ENCODE results near the gene ATP2B1.

Gene ATP2B1

GRCh38 chr12:89750389-89751351 is 42.0 kb upstream of the ATP2B1 start:
- Histone ChIP-seq H3K27me3 (ENCODE audit: insufficient read depth, low read depth, severe bottlenecking) (no peaks in the 10 kb centered on the region), H3K27ac (no peak overlapping the region), H3K36me3 (no peaks in the 10 kb centered on the region), H3K9me3 (ENCODE audit: severe bottlenecking) (no peaks in the 10 kb centered on the region), H3K4me3 (ENCODE audit: low read depth, low read length) (no peak overlapping the region)
- DNase-seq, result no peak
- no peak for TF ChIP-seq CTCF (IDR thresholded peaks at IDR 0.05; ENCODE audit: low read depth, low read length)

GRCh38 chr12:89748791-89749190 is 40.2 kb upstream of the ATP2B1 start:
- H3K4me3 ChIP-seq (ENCODE audit: low read depth, low read length), result no peak overlapping the region
- no peak for TF ChIP-seq CTCF (IDR thresholded peaks at IDR 0.05; ENCODE audit: low read depth, low read length)
- DNase-seq, result no peak
- H3K36me3 ChIP-seq, result no peaks in the 10 kb centered on the region
- no peaks in the 10 kb centered on the region for H3K27me3 ChIP-seq (ENCODE audit: insufficient read depth, low read depth, severe bottlenecking)
- no peaks in the 10 kb centered on the region for H3K9me3 ChIP-seq (ENCODE audit: severe bottlenecking)
- no peak overlapping the region for H3K27ac ChIP-seq

DNA sequence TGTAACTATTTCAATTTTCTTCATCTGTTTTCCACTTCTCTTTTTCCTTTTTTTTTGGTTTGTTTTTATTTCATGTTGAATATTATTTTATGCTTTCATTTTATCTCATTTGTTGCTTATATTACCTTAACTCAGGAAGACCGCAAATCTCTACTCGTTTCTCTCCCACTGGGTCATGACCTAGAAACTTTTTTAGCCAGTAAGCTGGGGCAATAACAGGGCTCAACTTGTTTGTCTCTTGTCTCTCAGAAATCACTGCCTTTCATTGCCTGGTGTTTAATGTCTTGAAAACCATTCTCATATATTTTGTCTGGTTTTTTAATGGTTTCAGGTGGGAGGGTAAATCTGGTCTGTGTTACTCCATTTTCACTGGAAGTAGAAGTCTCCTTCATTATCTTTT is 36.6 kb upstream of the ATP2B1 start:
- Histone ChIP-seq H3K9me3 (ENCODE audit: severe bottlenecking) (peaks cover 8% of the 10 kb centered on the region), H3K27me3 (ENCODE audit: insufficient read depth, low read depth, severe bottlenecking) (no peaks in the 10 kb centered on the region), H3K36me3 (no peaks in the 10 kb centered on the region), H3K4me3 (ENCODE audit: low read depth, low read length) (no peak overlapping the region), H3K27ac (no peak overlapping the region)
- TF ChIP-seq CTCF (IDR thresholded peaks at IDR 0.05; ENCODE audit: low read depth, low read length), result no peak
- no peak for DNase-seq

DNA sequence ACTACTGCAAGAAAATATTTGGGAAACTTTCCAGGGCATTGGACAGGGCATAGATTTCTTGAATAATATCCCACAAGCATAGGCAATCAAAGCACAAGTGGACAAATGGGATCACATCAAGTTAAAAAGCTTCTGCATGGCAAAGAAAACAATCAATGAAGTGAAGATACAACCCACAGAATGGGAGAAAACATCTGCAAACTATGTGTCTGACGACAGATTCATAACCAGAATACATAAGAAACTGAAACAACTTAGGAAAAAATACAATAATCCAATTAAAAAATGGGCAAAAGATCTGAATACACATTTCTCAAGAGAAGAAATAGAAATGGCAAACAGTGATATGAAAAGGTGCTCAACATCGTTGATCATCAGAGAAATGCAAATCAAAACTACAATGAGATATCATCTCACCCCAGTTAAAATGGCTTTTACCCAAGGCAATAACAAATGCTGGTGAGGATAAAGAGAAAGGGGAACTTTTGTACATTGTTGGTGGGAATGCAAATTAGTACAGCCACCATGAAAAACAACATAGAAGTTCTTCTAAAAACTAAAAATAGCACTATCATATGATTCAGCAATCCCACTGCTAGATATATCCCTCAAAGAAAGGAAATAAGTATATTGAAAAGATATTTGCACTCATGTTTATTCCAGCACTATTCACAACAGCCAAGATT is 33.8 kb upstream of the ATP2B1 start:
- DNase-seq, result no peak
- no peak for TF ChIP-seq CTCF (IDR thresholded peaks at IDR 0.05; ENCODE audit: low read depth, low read length)
- Histone ChIP-seq H3K36me3 (no peaks in the 10 kb centered on the region), H3K27me3 (ENCODE audit: insufficient read depth, low read depth, severe bottlenecking) (no peaks in the 10 kb centered on the region), H3K9me3 (ENCODE audit: severe bottlenecking) (peaks cover 8% of the 10 kb centered on the region), H3K4me3 (ENCODE audit: low read depth, low read length) (no peak overlapping the region), H3K27ac (no peak overlapping the region)

DNA sequence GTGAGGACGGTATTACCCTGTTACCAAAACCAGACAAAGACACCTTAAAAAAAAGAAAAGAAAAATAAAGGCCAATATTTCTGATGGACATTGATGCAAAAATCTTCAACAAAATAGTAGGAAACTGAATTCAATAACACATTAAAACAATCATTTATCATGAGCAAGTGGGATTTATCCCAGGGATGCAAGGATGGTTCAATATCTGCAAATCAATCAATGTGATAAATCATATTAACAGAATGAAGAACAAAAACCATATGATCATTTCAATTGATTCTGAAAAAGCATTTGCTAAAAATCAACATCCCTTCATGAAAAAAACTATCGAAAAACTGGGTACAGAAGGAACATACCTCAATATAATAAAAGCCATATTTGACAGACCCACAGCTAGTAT is 32.3 kb upstream of the ATP2B1 start:
- DNase-seq, result no peak
- Histone ChIP-seq H3K4me3 (ENCODE audit: low read depth, low read length) (no peak overlapping the region), H3K27me3 (ENCODE audit: insufficient read depth, low read depth, severe bottlenecking) (no peaks in the 10 kb centered on the region), H3K27ac (no peak overlapping the region), H3K36me3 (no peaks in the 10 kb centered on the region), H3K9me3 (ENCODE audit: severe bottlenecking) (peaks cover 8% of the 10 kb centered on the region)
- TF ChIP-seq CTCF (IDR thresholded peaks at IDR 0.05; ENCODE audit: low read depth, low read length), result no peak

Data from WERI-Rb-1 (cell line).